SK-N-SH (cell line): ENCODE results near the gene AR. TPM values are rescaled to one million over a fixed set of nuclear protein-coding genes. Genes with fewer than 3 reads are reported as not detected.
"Not testable (repeated sequence)": the region's sequence is repeated elsewhere in the genome, so short reads cannot be mapped to it uniquely, and the experiment has no call there.

Experiments used
- CTCF ChIA-PET: fragments of 300-600, 350-600 bp; formaldehyde crosslinking; extraction: SDS; loops from one replicate; lab custom pipeline; 2021; lab: Yijun Ruan, JAX
- POLR2A ChIA-PET: fragments of 350-600 bp; sonication (Branson Sonifier 250); formaldehyde crosslinking; extraction: SDS; loops from one replicate; lab custom pipeline; 2020; ENCODE audit warnings: antibody characterized with exemption, inconsistent platforms; lab: Yijun Ruan, JAX
- DNase-seq: peaks from one replicate; pipeline ENCODE4 v3.0.0; 2012
- H2AFZ ChIP-seq: fragments of 200-600 bp; sonication (generic); 2 replicates; pipeline ENCODE4 v1.8.1; 2016; ENCODE audit warnings: antibody characterized with exemption, mild to moderate bottlenecking, low read depth
- H3F3A ChIP-seq: fragments of 200-600 bp; sonication (generic); replicated peaks from 2 replicates; pipeline ENCODE3; 2016; ENCODE audit warnings: antibody characterized with exemption, mild to moderate bottlenecking; ENCODE audit not compliant: insufficient read depth
- H3K27ac ChIP-seq, 2 experiments: fragments of 200-500 bp in 1 of 2; fragments of 200-600 bp in 1 of 2; sonication (Bioruptor generic) in 1 of 2; sonication (generic), shearing (Covaris generic) in 1 of 2; 2 replicates each; pipeline versions ENCODE4 v1.5.1 to v1.6.1; 2014 to 2016; ENCODE audit warnings: low read depth in 2 of 2, inconsistent platforms in 1 of 2, low read length in 1 of 2, mild to moderate bottlenecking in 1 of 2, mixed read lengths in 1 of 2
- H3K27me3 ChIP-seq: fragments of 200-600 bp; sonication (generic), shearing (Covaris generic); 2 replicates; pipeline ENCODE4 v1.6.1; 2016; ENCODE audit warnings: mixed run types; ENCODE audit not compliant: insufficient read depth
- H3K36me3 ChIP-seq, 2 experiments: fragments of 200-500 bp in 1 of 2; fragments of 200-600 bp in 1 of 2; sonication (Bioruptor generic) in 1 of 2; sonication (generic) in 1 of 2; replicated peaks in 1 of 2; 2 replicates each; pipeline versions ENCODE3 to v1.5.1; 2014 to 2016; ENCODE audit warnings: low read length in 1 of 2, mild to moderate bottlenecking in 1 of 2; ENCODE audit not compliant: insufficient read depth in 2 of 2, control insufficient read depth in 1 of 2
- H3K4me1 ChIP-seq, 2 experiments: fragments of 200-500 bp in 1 of 2; fragments of 200-600 bp in 1 of 2; sonication (Bioruptor generic) in 1 of 2; sonication (generic), shearing (Covaris generic) in 1 of 2; 2 replicates each; pipeline versions ENCODE4 v1.5.1 to v1.6.1; 2014 to 2016; ENCODE audit warnings: low read depth in 1 of 2, low read length in 1 of 2, mixed run types in 1 of 2; ENCODE audit not compliant: insufficient read depth in 2 of 2, control insufficient read depth in 1 of 2
- H3K4me2 ChIP-seq: fragments of 200-600 bp; sonication (generic), shearing (Covaris generic); 2 replicates; pipeline ENCODE4 v1.6.1; 2017; ENCODE audit warnings: mixed run types
- H3K4me3 ChIP-seq, 2 experiments: fragments of 200-500 bp in 1 of 2; fragments of 200-600 bp in 1 of 2; sonication (Bioruptor generic) in 1 of 2; sonication (generic), shearing (Covaris generic) in 1 of 2; 2 replicates each; pipeline versions ENCODE4 v1.5.1 to v1.8.1; 2014 to 2016; ENCODE audit warnings: low read depth in 2 of 2, inconsistent platforms in 1 of 2, low read length in 1 of 2, mild to moderate bottlenecking in 1 of 2, mixed read lengths in 1 of 2, moderate library complexity in 1 of 2
- H3K79me2 ChIP-seq: fragments of 200-600 bp; sonication (generic); 2 replicates; pipeline ENCODE4 v1.8.1; 2017; ENCODE audit warnings: mild to moderate bottlenecking; ENCODE audit not compliant: insufficient read depth
- H3K9ac ChIP-seq: fragments of 200-600 bp; sonication (generic); 2 replicates; pipeline ENCODE4 v1.6.1; 2017; ENCODE audit warnings: mixed run types
- H3K9me2 ChIP-seq: fragments of 200-600 bp; sonication (generic); 2 replicates; pipeline ENCODE4 v1.6.1; 2017; ENCODE audit warnings: mixed run types
- H3K9me3 ChIP-seq: fragments of 200-600 bp; sonication (generic); 2 replicates; pipeline ENCODE4 v1.6.1; 2017; ENCODE audit warnings: mixed run types, mild to moderate bottlenecking, moderate library complexity
- H4K20me1 ChIP-seq: fragments of 200-600 bp; sonication (generic); 2 replicates; pipeline ENCODE4 v1.6.1; 2017; ENCODE audit warnings: mild to moderate bottlenecking, mixed run types; ENCODE audit not compliant: insufficient read depth
- EP300 ChIP-seq, 2 experiments: IDR thresholded peaks; 2 replicates each; pipeline versions ENCODE4 v1.4.0 to v1.6.1; 2012; ENCODE audit warnings: borderline replicate concordance in 1 of 2, low read depth in 1 of 2, low read length in 1 of 2
- EZH2phosphoT487 ChIP-seq: fragments of 200-600 bp; sonication (generic); IDR thresholded peaks from 2 replicates; pipeline ENCODE4 v1.6.1; 2017; ENCODE audit warnings: low read depth, mixed run types, mild to moderate bottlenecking, antibody characterized with exemption, moderate library complexity, borderline replicate concordance
- IRF3 ChIP-seq: fragments of 150-350 bp; IDR thresholded peaks from 2 replicates; pipeline ENCODE4 v1.6.1; 2016; ENCODE audit warnings: mild to moderate bottlenecking, low read depth, low read length
- MAX ChIP-seq: IDR thresholded peaks from 2 replicates; pipeline ENCODE4 v1.4.0; 2012; ENCODE audit warnings: low read depth
- NFIC ChIP-seq: IDR thresholded peaks from 2 replicates; pipeline ENCODE4 v1.4.0; 2012; ENCODE audit warnings: borderline replicate concordance
- NRF1 ChIP-seq: IDR thresholded peaks from 2 replicates; pipeline ENCODE4 v1.6.1; 2012; ENCODE audit warnings: low read depth, mild to moderate bottlenecking, low read length
- RFX5 ChIP-seq: IDR thresholded peaks from 2 replicates; pipeline ENCODE4 v1.6.1; 2012; ENCODE audit warnings: mild to moderate bottlenecking, improper control_type of control experiment, low read length
- RXRA ChIP-seq: IDR thresholded peaks from 2 replicates; pipeline ENCODE4 v1.4.0; 2012; ENCODE audit warnings: low read depth, mild to moderate bottlenecking, borderline replicate concordance
- SIN3A ChIP-seq: IDR thresholded peaks from 2 replicates; pipeline ENCODE4 v1.6.1; 2012; ENCODE audit warnings: low read depth, mild to moderate bottlenecking, low read length, moderate library complexity, borderline replicate concordance
- TCF12 ChIP-seq: IDR thresholded peaks from 2 replicates; pipeline ENCODE4 v1.4.0; 2012
- TEAD4 ChIP-seq: IDR thresholded peaks from 2 replicates; pipeline ENCODE4 v1.4.0; 2012; ENCODE audit warnings: mild to moderate bottlenecking, borderline replicate concordance; ENCODE audit not compliant: insufficient read depth
- WGBS: methylation state at CpG from one replicate; pipeline ENCODE4 v1.1.6; 2017; ENCODE audit warnings: low lambda C conversion rate; 5-methylcytosine and 5-hydroxymethylcytosine counted together
- polyA plus RNA-seq, 3 experiments: library from polyadenylated mRNA; depleted of rRNA; stranded (reverse); fragments of >200 nt; gene quantifications; 2 replicates each; pipeline ENCODE4 v1.2.3, GENCODE V29; 2012
- TF ChIP-seq, protein P1 (sequence below): fragments of 200-600 bp; sonication (generic); IDR thresholded peaks from 2 replicates; pipeline ENCODE4 v1.6.1; 2017; ENCODE audit warnings: antibody characterized with exemption, mild to moderate bottlenecking, moderate library complexity
- TF ChIP-seq, protein P2 (sequence below): fragments of 150-350 bp; IDR thresholded peaks from 2 replicates; pipeline ENCODE4 v1.6.1; 2017; ENCODE audit warnings: antibody characterized with exemption, low read length, low read depth, borderline replicate concordance
- TF ChIP-seq, protein P3 (sequence below): IDR thresholded peaks from 2 replicates; pipeline ENCODE4 v1.6.1; 2012; ENCODE audit warnings: mild to moderate bottlenecking, low read depth, low read length, moderate library complexity

The AR gene
- polyA plus RNA-seq, 1 of the 3 experiments (the other 2 are of a cell fraction) = not detected

DNA sequence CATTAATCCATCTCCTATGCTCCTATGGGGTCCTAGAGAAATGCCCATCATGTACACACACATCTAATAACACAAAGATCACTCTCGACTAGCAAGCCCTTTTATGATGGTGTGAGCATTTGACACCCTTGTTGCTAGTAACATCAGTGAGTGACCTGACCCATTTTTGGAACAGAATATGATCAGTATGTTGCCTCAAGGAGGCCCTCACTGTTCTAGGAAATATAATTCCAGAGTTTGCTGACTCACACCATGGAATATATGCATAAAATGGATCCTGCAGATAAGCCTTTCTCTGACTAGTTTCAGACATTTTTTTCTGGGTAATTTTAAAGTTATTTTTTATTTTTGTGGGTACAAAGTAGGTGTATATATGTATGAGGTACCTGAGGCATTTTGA, 121.8 kb downstream of the AR start:
- TF ChIP-seq IRF3 (no peak), EP300 (IDR thresholded peaks at IDR 0.05; ENCODE audit: borderline replicate concordance in 1 of 2, low read depth in 1 of 2, low read length in 1 of 2) (no peak), NRF1 (no peak)
- TF ChIP-seq, protein P1, sequence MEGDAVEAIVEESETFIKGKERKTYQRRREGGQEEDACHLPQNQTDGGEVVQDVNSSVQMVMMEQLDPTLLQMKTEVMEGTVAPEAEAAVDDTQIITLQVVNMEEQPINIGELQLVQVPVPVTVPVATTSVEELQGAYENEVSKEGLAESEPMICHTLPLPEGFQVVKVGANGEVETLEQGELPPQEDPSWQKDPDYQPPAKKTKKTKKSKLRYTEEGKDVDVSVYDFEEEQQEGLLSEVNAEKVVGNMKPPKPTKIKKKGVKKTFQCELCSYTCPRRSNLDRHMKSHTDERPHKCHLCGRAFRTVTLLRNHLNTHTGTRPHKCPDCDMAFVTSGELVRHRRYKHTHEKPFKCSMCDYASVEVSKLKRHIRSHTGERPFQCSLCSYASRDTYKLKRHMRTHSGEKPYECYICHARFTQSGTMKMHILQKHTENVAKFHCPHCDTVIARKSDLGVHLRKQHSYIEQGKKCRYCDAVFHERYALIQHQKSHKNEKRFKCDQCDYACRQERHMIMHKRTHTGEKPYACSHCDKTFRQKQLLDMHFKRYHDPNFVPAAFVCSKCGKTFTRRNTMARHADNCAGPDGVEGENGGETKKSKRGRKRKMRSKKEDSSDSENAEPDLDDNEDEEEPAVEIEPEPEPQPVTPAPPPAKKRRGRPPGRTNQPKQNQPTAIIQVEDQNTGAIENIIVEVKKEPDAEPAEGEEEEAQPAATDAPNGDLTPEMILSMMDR = no peak
- Histone ChIP-seq H3K79me2 (no peaks in the 10 kb centered on the region), H3K4me1 (no peaks in the 10 kb centered on the region), H4K20me1 (no peaks in the 10 kb centered on the region), H3K27ac (no peak overlapping the region), H3K4me2 (no peak overlapping the region), H3K9me2 (no peaks in the 10 kb centered on the region), H3K9me3 (no peaks in the 10 kb centered on the region), H3K4me3 (no peak overlapping the region), H2AFZ (no peak overlapping the region), H3K27me3 (no peaks in the 10 kb centered on the region), H3F3A (no peaks in the 10 kb centered on the region), H3K9ac (no peak overlapping the region), H3K36me3 (no peaks in the 10 kb centered on the region)
- ChIA-PET CTCF (no interaction called here), POLR2A (no interaction called here)
- no peak for DNase-seq
- WGBS = 7% methylated on average over 1 of the region's 1 CpG

GRCh38 chrX:67670717-67671116, 126.9 kb downstream of the AR start:
- POLR2A ChIA-PET, H3K4me2 ChIP-seq, H3K4me1 ChIP-seq, H3F3A ChIP-seq, H3K27ac ChIP-seq, H3K36me3 ChIP-seq, H3K9ac ChIP-seq, H3K79me2 ChIP-seq, DNase-seq, CTCF ChIA-PET, H3K9me3 ChIP-seq, H3K9me2 ChIP-seq, H2AFZ ChIP-seq, H3K27me3 ChIP-seq, H3K4me3 ChIP-seq, H4K20me1 ChIP-seq: not testable (repeated sequence)
- WGBS = 6% methylated on average over 2 of the region's 2 CpGs

GRCh38 chrX:67673741-67674274, 130.0 kb downstream of the AR start:
- CTCF ChIA-PET = no interaction called here
- no peak for TF ChIP-seq NFIC
- TF ChIP-seq EZH2phosphoT487 = no peak
- no peak for TF ChIP-seq MAX
- TF ChIP-seq RXRA = no peak
- TF ChIP-seq RFX5 = no peak
- TF ChIP-seq, protein P2, sequence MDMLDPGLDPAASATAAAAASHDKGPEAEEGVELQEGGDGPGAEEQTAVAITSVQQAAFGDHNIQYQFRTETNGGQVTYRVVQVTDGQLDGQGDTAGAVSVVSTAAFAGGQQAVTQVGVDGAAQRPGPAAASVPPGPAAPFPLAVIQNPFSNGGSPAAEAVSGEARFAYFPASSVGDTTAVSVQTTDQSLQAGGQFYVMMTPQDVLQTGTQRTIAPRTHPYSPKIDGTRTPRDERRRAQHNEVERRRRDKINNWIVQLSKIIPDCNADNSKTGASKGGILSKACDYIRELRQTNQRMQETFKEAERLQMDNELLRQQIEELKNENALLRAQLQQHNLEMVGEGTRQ = no peak
- TF ChIP-seq TEAD4 = no peak
- TF ChIP-seq SIN3A = no peak
- TF ChIP-seq TCF12 = no peak
- TF ChIP-seq, protein P3, sequence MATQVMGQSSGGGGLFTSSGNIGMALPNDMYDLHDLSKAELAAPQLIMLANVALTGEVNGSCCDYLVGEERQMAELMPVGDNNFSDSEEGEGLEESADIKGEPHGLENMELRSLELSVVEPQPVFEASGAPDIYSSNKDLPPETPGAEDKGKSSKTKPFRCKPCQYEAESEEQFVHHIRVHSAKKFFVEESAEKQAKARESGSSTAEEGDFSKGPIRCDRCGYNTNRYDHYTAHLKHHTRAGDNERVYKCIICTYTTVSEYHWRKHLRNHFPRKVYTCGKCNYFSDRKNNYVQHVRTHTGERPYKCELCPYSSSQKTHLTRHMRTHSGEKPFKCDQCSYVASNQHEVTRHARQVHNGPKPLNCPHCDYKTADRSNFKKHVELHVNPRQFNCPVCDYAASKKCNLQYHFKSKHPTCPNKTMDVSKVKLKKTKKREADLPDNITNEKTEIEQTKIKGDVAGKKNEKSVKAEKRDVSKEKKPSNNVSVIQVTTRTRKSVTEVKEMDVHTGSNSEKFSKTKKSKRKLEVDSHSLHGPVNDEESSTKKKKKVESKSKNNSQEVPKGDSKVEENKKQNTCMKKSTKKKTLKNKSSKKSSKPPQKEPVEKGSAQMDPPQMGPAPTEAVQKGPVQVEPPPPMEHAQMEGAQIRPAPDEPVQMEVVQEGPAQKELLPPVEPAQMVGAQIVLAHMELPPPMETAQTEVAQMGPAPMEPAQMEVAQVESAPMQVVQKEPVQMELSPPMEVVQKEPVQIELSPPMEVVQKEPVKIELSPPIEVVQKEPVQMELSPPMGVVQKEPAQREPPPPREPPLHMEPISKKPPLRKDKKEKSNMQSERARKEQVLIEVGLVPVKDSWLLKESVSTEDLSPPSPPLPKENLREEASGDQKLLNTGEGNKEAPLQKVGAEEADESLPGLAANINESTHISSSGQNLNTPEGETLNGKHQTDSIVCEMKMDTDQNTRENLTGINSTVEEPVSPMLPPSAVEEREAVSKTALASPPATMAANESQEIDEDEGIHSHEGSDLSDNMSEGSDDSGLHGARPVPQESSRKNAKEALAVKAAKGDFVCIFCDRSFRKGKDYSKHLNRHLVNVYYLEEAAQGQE = no peak

More at GRCh38 chrX:67673741-67674274, 130.0 kb downstream of the AR start:
- Histone ChIP-seq H3K4me3 (no peak overlapping the region), H3K4me1 (no peaks in the 10 kb centered on the region), H3K27me3 (no peaks in the 10 kb centered on the region), H3K36me3 (no peaks in the 10 kb centered on the region), H3K4me2 (no peak overlapping the region), H3K79me2 (no peaks in the 10 kb centered on the region), H3K9me2 (no peaks in the 10 kb centered on the region), H3K9me3 (no peaks in the 10 kb centered on the region), H3K9ac (no peak overlapping the region), H3K27ac (no peak overlapping the region), H2AFZ (no peak overlapping the region), H4K20me1 (no peaks in the 10 kb centered on the region), H3F3A (no peaks in the 10 kb centered on the region)
- POLR2A ChIA-PET = no interaction called here
- DNase-seq = no peak
- WGBS = 4% methylated on average over 2 of the region's 2 CpGs
